ENCODE measurements around the gene IRAK2. TPM values are rescaled to one million over a fixed set of nuclear protein-coding genes. Genes with fewer than 3 reads are reported as not detected.

IRAK2 gene
- total RNA-seq, 4 donors from 2014 or later: 4.4 to 23.3 (median 9.6) TPM

GRCh38 chr3:10194328-10195071 is 29.8 kb downstream of the IRAK2 start:
- intact Hi-C loops (cut with DNase I): no loop called here
- Histone ChIP-seq H3K27ac (peak overlapping the region; percentile 82 to 94 (median 92)), H3K9me3 (no peaks in the 10 kb centered on the region), H3K36me3 (no peaks in the 10 kb centered on the region), H3K27me3 (no peaks in the 10 kb centered on the region), H3K4me3 (no peak overlapping the region), H3K4me1 (peaks cover 73 to 98% (median 82%) of the 10 kb centered on the region in 3 donors)
- TF ChIP-seq CTCF (IDR thresholded peaks at IDR 0.05) (no peak), POLR2A (IDR thresholded peaks at IDR 0.05) (no peak)
- no peak for DNase-seq
- 9 to 28% methylated on average over 8 to 11 of the region's 11 CpGs for WGBS, 2 donors

- no peaks in the 10 kb centered on the region for H3K9me3 ChIP-seq
- no peak overlapping the region for H3K4me3 ChIP-seq
- peak overlapping the region; percentile 82 to 94 (median 92) for H3K27ac ChIP-seq
- intact Hi-C loops (cut with DNase I): no loop called here
- WGBS, 2 donors: 69 to 82% methylated on average over 9 to 11 of the region's 12 CpGs
- no peak for DNase-seq
- H3K36me3 ChIP-seq: no peaks in the 10 kb centered on the region
- H3K4me1 ChIP-seq: peaks cover 64 to 93% (median 74%) of the 10 kb centered on the region in 3 donors
- TF ChIP-seq CTCF (IDR thresholded peaks at IDR 0.05) (no peak), POLR2A (IDR thresholded peaks at IDR 0.05) (no peak)
- no peaks in the 10 kb centered on the region for H3K27me3 ChIP-seq
Observed at GRCh38 chr3:10195366-10196089, 30.8 kb downstream of the IRAK2 start.

GRCh38 chr3:10196389-10197052 is 31.8 kb downstream of the IRAK2 start:
- DNase-seq: no peak
- intact Hi-C loops (cut with DNase I): no loop called here
- Histone ChIP-seq H3K4me3 (no peak overlapping the region), H3K27ac (peak overlapping the region in 3 of 4 donors; percentile 22 to 94 (median 91)), H3K9me3 (no peaks in the 10 kb centered on the region), H3K27me3 (no peaks in the 10 kb centered on the region), H3K36me3 (peaks cover 0 to 10% (median 0%) of the 10 kb centered on the region in 3 donors), H3K4me1 (peaks cover 55 to 83% (median 64%) of the 10 kb centered on the region in 3 donors)
- 55 to 64% methylated on average over 9 of the region's 12 CpGs for WGBS, 2 donors
- no peak for TF ChIP-seq CTCF (IDR thresholded peaks at IDR 0.05)
- no peak for TF ChIP-seq POLR2A (IDR thresholded peaks at IDR 0.05)

DNA sequence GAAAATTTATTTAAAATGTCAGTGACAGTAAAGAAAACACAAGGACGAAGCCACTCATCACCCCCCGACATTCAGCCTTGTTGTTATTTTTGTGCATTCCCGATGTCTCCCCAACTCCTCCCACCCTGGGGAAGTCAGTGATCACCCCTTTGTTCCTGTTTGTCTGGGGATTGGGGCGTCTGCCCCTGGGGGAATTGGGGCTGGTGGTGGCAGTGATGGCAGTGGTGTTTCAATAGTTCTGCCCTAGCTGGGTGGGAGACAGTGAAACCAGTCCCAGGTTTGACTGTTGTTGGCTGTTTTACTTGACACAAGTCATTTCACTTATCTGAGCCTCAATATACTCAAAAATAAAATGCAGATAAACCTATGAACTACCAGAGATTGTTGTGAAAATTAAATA is 33.5 kb downstream of the IRAK2 start:
- 69 to 72% methylated on average over 4 of the region's 4 CpGs for WGBS, 2 donors
- H3K36me3 ChIP-seq: peaks cover 0 to 12% (median 0%) of the 10 kb centered on the region in 3 donors
- no peak for DNase-seq
- peaks cover 40 to 72% (median 48%) of the 10 kb centered on the region in 3 donors for H3K4me1 ChIP-seq
- H3K9me3 ChIP-seq: no peaks in the 10 kb centered on the region
- no peaks in the 10 kb centered on the region for H3K27me3 ChIP-seq
- intact Hi-C loops (cut with DNase I): no loop called here
- peak overlapping the region; percentile 81 to 86 (median 84) for H3K27ac ChIP-seq
- H3K4me3 ChIP-seq: no peak overlapping the region
- TF ChIP-seq CTCF (IDR thresholded peaks at IDR 0.05) (no peak), POLR2A (IDR thresholded peaks at IDR 0.05) (no peak)
